ENCODE results near the gene MLLT3. TPM values are rescaled to one million over a fixed set of nuclear protein-coding genes. Genes with fewer than 3 reads are reported as not detected.

The MLLT3 gene
- polyA plus RNA-seq, 1 donor: 59.6 TPM

GRCh38 chr9:20343325-20343724 is 279.0 kb downstream of the MLLT3 start:
- DNase-seq (ENCODE audit: low read depth): no peak

- no peak for DNase-seq (ENCODE audit: low read depth)
Measured at GRCh38 chr9:20340511-20340861, 281.8 kb downstream of the MLLT3 start.

- DNase-seq (ENCODE audit: low read depth): no peak
Measured at GRCh38 chr9:20335668-20336332, 286.5 kb downstream of the MLLT3 start.

GRCh38 chr9:20333991-20334390 is 288.3 kb downstream of the MLLT3 start:
- no peak for DNase-seq (ENCODE audit: low read depth)

DNA sequence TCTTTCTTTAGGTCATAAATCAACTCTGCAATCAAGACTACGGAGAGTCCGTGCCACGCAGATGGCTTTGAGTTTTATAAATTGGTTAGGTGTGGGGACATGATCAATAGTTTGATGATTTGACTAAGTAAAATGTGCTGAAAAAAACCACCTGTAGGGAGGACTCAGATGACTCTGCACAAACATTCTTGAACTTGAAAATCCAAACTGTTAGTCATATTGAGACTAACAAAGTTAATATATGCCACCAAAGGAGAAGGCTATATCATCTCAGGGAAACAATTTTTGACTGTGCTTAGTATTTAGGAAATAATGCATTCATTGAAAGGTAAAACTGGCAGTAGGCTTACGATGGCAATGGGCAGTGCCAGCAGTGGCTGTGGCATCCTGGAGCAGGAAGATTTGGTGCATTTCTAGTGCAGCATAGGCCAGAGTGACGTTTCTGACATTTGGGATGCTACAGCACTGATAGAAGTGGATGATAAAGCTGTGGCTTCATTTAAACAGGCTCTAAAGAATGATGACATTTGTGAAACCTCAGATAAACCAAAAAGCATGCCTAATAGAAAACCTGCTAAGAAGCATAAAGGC is 291.1 kb downstream of the MLLT3 start:
- no peak for DNase-seq (ENCODE audit: low read depth)

- DNase-seq (ENCODE audit: low read depth): no peak
Measured at GRCh38 chr9:20330688-20331087, 291.6 kb downstream of the MLLT3 start.

- no peak for DNase-seq (ENCODE audit: low read depth)
Measured at GRCh38 chr9:20326516-20326915, 295.8 kb downstream of the MLLT3 start.

GRCh38 chr9:20325008-20325407 is 297.3 kb downstream of the MLLT3 start:
- no peak for DNase-seq (ENCODE audit: low read depth)

DNA sequence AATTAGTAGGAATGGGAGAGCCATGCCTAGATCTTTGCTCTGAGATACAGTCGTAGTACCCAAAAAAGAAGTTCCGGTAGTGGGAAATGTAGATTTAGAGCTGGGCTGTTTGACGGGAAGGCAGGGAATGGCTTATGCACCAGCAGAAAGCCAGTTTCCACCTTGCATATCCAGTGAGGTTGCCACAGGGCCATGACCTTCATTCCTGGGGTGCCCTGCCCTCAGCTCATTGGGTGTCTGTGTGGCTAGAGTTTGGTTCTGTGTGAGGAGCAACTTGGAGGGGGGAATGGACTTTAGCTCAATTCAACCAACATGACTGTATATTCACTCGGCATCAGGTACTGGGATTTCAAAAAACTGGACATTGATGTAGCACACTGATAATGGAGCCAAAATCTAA is 300.1 kb downstream of the MLLT3 start:
- no peak for DNase-seq (ENCODE audit: low read depth)

DNA sequence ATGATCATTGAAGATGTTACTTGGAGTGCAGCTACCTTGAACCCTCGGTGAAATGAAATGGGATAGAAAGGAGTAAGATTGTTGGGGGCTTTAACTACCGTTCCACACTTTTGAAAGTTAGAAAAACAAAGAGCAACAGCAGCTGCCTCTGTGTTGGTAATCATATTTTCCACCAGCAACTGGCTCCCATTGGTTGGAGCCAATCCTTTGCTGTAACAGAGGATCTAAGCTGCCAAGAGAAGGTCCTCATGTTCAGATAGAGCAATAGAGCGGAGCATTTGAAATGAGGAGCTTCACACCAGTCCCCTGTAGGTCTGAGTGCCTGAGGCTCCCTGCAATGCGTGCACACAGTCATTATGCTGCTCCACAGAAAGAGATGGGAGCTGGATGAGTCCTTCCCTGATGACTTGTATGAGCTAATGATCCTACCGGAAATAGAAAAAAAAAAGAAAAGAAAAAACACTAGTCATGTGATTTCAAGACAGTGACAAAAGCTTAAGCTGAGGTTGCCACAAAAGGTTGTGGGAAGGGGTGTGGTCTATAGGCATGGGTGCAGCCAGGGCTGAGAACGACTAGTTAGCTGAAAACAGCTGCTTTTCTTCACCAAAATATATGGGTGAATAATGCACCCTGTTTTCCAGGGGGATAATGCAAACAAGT is 300.7 kb downstream of the MLLT3 start:
- DNase-seq (ENCODE audit: low read depth): no peak

DNA sequence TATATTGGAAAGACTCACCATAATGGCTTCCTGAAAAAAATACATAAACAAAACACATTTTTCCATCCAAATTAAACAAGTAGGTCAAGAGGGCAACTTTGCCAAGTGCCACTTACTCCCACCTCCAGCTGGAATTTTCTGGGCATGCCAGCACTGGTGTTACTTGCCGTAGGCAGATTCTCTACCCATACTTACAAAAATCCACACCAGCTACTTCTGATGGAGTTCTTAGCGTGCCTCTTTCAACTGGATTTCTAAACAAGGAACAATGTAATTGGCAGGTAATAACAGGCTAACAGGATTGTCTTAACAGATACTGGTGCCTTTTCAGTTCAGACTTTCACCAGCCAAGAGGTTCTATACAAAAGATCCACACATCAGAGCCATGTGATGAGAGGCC is 301.4 kb downstream of the MLLT3 start:
- no peak for DNase-seq (ENCODE audit: low read depth)

GRCh38 chr9:20319641-20320337 is 302.5 kb downstream of the MLLT3 start:
- no peak for DNase-seq (ENCODE audit: low read depth)

DNA sequence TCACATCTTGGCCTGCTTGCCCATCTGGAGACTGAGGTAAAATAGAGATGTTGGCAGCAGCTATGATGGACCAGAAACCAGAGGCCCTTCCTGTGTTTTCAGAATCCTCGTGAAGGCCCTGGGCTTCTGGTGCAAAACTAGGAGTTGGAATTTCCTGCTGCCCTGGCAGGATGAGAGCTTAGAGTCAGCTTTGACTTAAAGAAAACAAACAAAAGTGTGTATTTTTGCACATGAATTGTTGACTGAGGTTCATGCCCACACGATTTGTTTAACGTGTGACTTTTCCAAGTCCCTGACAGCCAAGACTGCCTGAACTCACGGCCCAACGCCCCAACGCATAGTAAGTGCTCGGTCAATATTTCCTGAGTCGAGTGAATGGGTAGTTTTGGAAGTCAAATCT is 303.1 kb downstream of the MLLT3 start:
- DNase-seq (ENCODE audit: low read depth): no peak

DNA sequence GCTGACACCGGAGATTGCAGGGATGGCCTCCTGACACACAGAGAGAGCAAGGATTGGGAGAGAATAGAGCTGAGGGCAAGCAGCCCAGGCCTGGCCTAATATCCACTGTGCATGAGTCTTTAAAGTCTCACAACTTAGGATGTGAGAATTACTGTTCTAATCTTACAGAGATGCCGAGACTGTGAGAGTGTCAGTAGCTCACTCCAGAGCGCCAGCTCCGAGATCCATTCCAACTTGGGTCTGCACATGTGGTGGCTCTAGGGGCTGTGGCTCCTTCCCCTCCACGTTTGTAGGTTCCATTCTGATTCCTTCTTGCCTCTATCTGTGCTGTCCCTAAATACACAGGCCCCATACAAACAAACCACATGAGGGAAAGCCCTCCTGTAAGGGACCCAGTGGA is 304.6 kb downstream of the MLLT3 start:
- no peak for DNase-seq (ENCODE audit: low read depth)

DNA sequence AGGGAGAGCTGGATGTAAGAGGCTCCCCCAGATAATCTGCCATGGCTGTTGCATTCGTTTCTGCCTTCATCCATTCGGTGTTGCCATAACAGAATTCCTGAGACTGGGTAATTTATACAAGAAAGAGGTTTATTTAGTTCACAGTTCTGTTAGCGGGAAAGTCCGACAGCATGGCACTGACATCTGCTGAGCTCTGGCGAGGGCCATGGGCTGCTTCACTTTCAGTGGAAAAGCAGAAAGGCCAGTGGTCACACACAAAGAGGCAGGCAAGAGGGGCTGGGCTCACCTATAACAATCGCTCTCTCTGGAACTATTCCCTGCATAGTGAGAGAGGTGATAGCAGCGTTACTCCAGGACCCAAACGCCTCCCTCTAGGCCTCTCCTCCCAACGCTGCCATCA is 305.9 kb downstream of the MLLT3 start:
- no peak for DNase-seq (ENCODE audit: low read depth)

GRCh38 chr9:20315677-20316076 is 306.6 kb downstream of the MLLT3 start:
- DNase-seq (ENCODE audit: low read depth): no peak

DNA sequence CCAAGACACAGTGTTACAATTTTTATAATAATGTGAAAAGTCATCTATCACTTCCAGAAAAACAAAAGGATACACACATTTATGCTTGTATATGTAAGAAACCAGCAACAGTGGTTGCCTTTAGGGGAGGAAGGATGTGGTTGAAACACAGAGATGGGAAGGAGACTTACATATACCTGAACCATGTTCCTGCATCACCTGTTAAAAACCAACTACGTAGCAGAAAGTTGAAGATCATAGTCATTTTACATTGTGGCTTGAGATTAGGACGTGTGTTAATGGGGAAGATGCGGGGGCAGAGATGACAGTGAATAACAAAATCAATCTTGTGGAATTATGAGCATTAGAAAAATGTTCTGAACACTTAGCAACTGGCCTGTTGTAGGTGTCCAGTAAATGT is 307.3 kb downstream of the MLLT3 start:
- no peak for DNase-seq (ENCODE audit: low read depth)

DNA sequence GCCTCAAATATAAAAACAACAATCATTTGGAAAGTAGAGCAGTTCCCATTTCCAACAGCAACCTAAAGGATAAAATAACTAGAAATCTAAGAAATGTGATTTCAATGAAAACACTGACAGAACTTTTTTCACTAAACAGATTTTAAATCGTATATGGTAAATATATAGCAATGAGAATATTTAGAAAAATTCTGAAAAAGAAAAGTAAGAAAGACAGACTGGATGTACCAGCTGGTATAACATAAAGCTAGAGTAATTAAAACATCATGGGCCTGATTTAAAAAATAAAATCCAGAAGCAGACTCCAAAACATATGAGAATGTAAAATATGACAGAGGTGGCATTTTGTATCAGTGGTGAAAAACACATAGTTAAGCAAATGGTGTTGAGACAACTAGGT is 308.9 kb downstream of the MLLT3 start:
- DNase-seq (ENCODE audit: low read depth): no peak

DNA sequence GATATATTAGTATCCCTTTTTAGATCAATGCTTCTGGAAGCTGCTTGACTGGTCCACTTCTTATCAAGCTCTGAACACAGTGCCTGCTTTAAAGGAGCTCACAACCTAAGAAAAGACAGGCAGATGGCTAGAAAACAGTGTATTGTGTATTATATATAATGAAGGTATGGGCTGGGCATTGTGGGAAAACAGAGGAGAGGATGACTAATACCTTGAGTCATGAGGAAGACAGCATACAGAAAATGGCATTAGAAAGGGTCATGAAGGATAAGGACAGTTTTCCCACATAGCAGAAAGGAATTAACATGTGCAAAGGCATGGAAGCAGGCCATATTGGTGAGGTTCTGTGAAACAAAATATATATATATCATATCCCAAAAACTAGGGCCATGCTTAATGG is 309.6 kb downstream of the MLLT3 start:
- no peak for DNase-seq (ENCODE audit: low read depth)

DNA sequence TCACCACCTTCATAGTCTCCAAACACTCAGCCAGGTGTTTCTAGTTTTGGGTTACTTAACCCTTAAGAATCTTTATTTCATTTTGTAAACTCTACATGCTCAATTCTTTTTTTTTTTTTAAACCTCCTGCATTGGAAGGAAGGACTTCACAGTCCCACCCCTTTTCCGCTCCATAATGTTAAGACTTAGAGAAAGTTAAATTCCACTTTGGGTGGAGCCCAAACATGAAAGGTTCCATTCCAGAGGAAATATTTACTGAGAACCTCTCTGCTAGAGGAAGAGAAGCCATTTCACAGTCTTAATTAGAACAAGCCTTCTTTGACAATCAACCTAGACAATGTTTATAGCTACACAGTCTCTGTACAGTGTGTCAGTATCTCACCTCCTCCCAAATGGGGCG is 312.3 kb downstream of the MLLT3 start:
- DNase-seq (ENCODE audit: low read depth): no peak

DNA sequence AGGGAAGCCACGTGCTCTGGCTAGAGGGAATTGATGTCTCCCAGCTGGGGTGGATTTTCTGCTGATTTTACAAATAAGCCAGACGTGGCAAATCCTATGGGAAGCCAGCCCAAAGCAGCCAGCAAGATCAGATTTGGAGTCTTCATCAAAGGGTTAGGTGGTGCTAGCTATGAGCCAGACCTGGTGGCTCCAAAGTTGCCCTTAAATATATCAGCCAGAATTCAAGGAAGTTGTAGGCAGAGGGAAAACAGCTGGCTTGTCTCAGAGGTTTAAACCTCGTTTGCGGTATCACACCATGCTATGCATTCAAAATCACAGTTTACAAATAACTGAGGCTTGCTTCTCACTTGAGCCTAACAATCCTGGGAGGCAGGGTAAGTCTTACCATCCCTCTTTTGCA is 313.2 kb downstream of the MLLT3 start:
- no peak for DNase-seq (ENCODE audit: low read depth)

GRCh38 chr9:20307621-20308020 is 314.7 kb downstream of the MLLT3 start:
- no peak for DNase-seq (ENCODE audit: low read depth)

DNA sequence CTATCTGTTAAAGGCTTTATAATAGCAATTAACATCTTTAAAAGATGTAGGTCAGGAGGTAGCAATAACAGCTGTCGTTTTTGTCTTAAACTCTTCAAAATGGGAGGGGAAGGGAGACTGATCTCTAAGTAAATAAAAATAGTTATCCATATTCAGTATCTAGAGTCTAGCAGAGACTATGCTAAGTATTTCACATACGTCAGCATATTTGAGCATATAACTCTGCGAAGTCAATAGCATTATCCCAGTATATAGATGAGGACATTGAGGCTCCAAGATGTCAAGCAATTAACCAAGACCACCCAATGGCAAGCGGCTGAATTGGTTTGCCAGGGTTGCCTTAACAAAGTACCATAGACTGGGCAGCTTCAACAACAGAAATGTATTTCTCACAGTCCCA is 316.8 kb downstream of the MLLT3 start:
- no peak for DNase-seq (ENCODE audit: low read depth)

Data from forelimb muscle (tissue), 1 donor.